Stimulated activated CD4-positive, alpha-beta T cell treated with anti-CD3 and anti-CD28 coated beads, TNF-alpha, amount 100 ng/mL, for 48 hours (primary cell): ENCODE measurements around the gene CNOT6.
"Not testable (repeated sequence)": the region's sequence is repeated elsewhere in the genome, so short reads cannot be mapped to it uniquely, and the experiment has no call there.

ENCODE experiments used
- DNase-seq, 3 donors: peaks; one replicate each; pipeline ENCODE4 v3.0.0-alpha.2; 2020; ENCODE audit warnings: low read depth in 3 of 3

Gene CNOT6

GRCh38 chr5:180516440-180516839 lies 22.3 kb downstream of the CNOT6 start:
- DNase-seq, result no peak

GRCh38 chr5:180519098-180519497 lies 24.9 kb downstream of the CNOT6 start:
- DNase-seq, result no peak

GRCh38 chr5:180521101-180521500 lies 26.9 kb downstream of the CNOT6 start:
- DNase-seq, result no peak

GRCh38 chr5:180521591-180521990 lies 27.4 kb downstream of the CNOT6 start:
- DNase-seq, result no peak

- no peak for DNase-seq
These were observed 28.2 kb downstream of the CNOT6 start for GRCh38 chr5:180522330-180522729.

- DNase-seq, result no peak
These were observed 29.7 kb downstream of the CNOT6 start for GRCh38 chr5:180523629-180524466.

- no peak for DNase-seq
These were observed 31.2 kb downstream of the CNOT6 start for GRCh38 chr5:180525399-180525798.

GRCh38 chr5:180526269-180526668 lies 32.1 kb downstream of the CNOT6 start:
- DNase-seq, result no peak

- no peak for DNase-seq
These were observed 33.5 kb downstream of the CNOT6 start for GRCh38 chr5:180527659-180528058.

GRCh38 chr5:180531036-180531585 lies 36.9 kb downstream of the CNOT6 start:
- not testable (repeated sequence) for DNase-seq

GRCh38 chr5:180532268-180532667 lies 38.1 kb downstream of the CNOT6 start:
- no peak for DNase-seq

GRCh38 chr5:180533845-180534244 lies 39.7 kb downstream of the CNOT6 start:
- DNase-seq, result no peak

- DNase-seq, result no peak
These were observed 41.4 kb downstream of the CNOT6 start for GRCh38 chr5:180535573-180535972.

- DNase-seq, result no peak
These were observed 46.0 kb downstream of the CNOT6 start for GRCh38 chr5:180540050-180540694.

- DNase-seq, result no peak
These were observed 47.5 kb downstream of the CNOT6 start for GRCh38 chr5:180541710-180542109.

GRCh38 chr5:180545248-180545647 lies 51.1 kb downstream of the CNOT6 start:
- DNase-seq, result no peak

- no peak for DNase-seq
These were observed 54.4 kb downstream of the CNOT6 start for GRCh38 chr5:180548563-180548962.

- DNase-seq, result no peak
These were observed 59.4 kb downstream of the CNOT6 start for GRCh38 chr5:180553530-180553929.

- no peak for DNase-seq
These were observed 61.2 kb downstream of the CNOT6 start for GRCh38 chr5:180555168-180555921.

- DNase-seq, result no peak
These were observed 63.1 kb downstream of the CNOT6 start for GRCh38 chr5:180557217-180557809.

GRCh38 chr5:180558232-180558631 lies 64.1 kb downstream of the CNOT6 start:
- DNase-seq, result no peak

GRCh38 chr5:180563994-180564393 lies 69.8 kb downstream of the CNOT6 start:
- peak in 1 of 3 donors; percentile 22 for DNase-seq
